Duodenal mucosa (tissue), 2 donors: ENCODE measurements around the gene ZNF207.
"Not testable (repeated sequence)": the region's sequence is repeated elsewhere in the genome, so short reads cannot be mapped to it uniquely, and the experiment has no call there.

Experiments used
- H3K27ac ChIP-seq: one replicate; pipeline ENCODE4 v1.7.0; 2013; ENCODE audit warnings: low read depth, low read length
- H3K27me3 ChIP-seq, 2 donors: one replicate each; pipeline ENCODE4 v1.7.0; 2013; ENCODE audit warnings: low read length in 2 of 2, control low read depth in 1 of 2; ENCODE audit not compliant: insufficient read depth in 2 of 2, control insufficient read depth in 1 of 2
- H3K36me3 ChIP-seq, 2 donors: one replicate each; pipeline ENCODE4 v1.7.0; 2013; ENCODE audit warnings: low read length in 2 of 2, control low read depth in 1 of 2; ENCODE audit not compliant: insufficient read depth in 2 of 2, control insufficient read depth in 1 of 2
- H3K4me1 ChIP-seq, 2 donors: one replicate each; pipeline ENCODE4 v1.7.0; 2013; ENCODE audit warnings: low read length in 2 of 2, control low read depth in 1 of 2; ENCODE audit not compliant: insufficient read depth in 2 of 2, control insufficient read depth in 1 of 2
- H3K4me3 ChIP-seq, 2 donors: one replicate each; pipeline ENCODE4 v1.7.0; 2013; ENCODE audit warnings: low read length in 2 of 2, low read depth in 1 of 2
- H3K9ac ChIP-seq, 2 donors: one replicate each; pipeline ENCODE4 v1.7.0; 2013; ENCODE audit warnings: low read length in 2 of 2, low read depth in 1 of 2
- H3K9me3 ChIP-seq, 2 donors: one replicate each; pipeline ENCODE4 v1.7.0; 2013; ENCODE audit warnings: low read length in 2 of 2, control low read depth in 1 of 2; ENCODE audit not compliant: control insufficient read depth in 1 of 2

The ZNF207 gene

GRCh38 chr17:32385121-32385520 lies 35.2 kb downstream of the ZNF207 start:
- no peak overlapping the region for H3K4me3 ChIP-seq
- H3K9ac ChIP-seq = no peak overlapping the region
- H3K36me3 ChIP-seq = peaks cover 10 to 22% of the 10 kb centered on the region in 2 donors
- H3K4me1 ChIP-seq = no peaks in the 10 kb centered on the region
- no peak overlapping the region for H3K27ac ChIP-seq
- no peaks in the 10 kb centered on the region for H3K27me3 ChIP-seq
- no peaks in the 10 kb centered on the region for H3K9me3 ChIP-seq

DNA sequence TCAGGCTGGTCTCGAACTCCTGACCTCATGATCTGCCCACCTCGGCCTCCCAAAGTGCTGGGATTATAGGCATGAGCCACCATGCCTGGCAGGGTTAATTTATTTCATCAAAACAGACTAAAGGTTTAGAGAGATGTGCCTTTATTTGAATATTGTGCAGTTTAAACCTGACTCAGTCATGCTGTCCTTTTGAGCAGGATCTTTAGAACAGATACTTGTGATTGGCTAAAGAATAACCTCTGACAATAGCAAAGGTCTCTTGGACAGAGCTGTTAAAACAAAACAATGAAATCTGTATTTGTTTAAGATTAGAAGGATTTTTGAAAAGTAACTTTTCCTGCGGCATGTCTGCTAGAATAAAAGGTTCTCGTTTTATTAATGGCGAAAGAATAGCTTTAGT lies 36.0 kb downstream of the ZNF207 start:
- peaks cover 8 to 17% of the 10 kb centered on the region in 2 donors for H3K36me3 ChIP-seq

GRCh38 chr17:32386844-32387243 lies 36.9 kb downstream of the ZNF207 start:
- Histone ChIP-seq H3K4me3 (no peak overlapping the region), H3K27ac (no peak overlapping the region), H3K4me1 (no peaks in the 10 kb centered on the region), H3K9me3 (no peaks in the 10 kb centered on the region), H3K36me3 (peaks cover 6 to 10% of the 10 kb centered on the region in 2 donors), H3K27me3 (no peaks in the 10 kb centered on the region), H3K9ac (no peak overlapping the region)

More for the DNA sequence above, 36.0 kb downstream of the ZNF207 start:
- no peak overlapping the region for H3K27ac ChIP-seq
- H3K9ac ChIP-seq = no peak overlapping the region
- no peaks in the 10 kb centered on the region for H3K9me3 ChIP-seq
- H3K4me3 ChIP-seq = no peak overlapping the region
- no peaks in the 10 kb centered on the region for H3K4me1 ChIP-seq
- no peaks in the 10 kb centered on the region for H3K27me3 ChIP-seq

GRCh38 chr17:32388128-32388527 lies 38.2 kb downstream of the ZNF207 start:
- H3K27me3 ChIP-seq, H3K9ac ChIP-seq, H3K4me3 ChIP-seq, H3K9me3 ChIP-seq, H3K36me3 ChIP-seq, H3K4me1 ChIP-seq, H3K27ac ChIP-seq: not testable (repeated sequence)

DNA sequence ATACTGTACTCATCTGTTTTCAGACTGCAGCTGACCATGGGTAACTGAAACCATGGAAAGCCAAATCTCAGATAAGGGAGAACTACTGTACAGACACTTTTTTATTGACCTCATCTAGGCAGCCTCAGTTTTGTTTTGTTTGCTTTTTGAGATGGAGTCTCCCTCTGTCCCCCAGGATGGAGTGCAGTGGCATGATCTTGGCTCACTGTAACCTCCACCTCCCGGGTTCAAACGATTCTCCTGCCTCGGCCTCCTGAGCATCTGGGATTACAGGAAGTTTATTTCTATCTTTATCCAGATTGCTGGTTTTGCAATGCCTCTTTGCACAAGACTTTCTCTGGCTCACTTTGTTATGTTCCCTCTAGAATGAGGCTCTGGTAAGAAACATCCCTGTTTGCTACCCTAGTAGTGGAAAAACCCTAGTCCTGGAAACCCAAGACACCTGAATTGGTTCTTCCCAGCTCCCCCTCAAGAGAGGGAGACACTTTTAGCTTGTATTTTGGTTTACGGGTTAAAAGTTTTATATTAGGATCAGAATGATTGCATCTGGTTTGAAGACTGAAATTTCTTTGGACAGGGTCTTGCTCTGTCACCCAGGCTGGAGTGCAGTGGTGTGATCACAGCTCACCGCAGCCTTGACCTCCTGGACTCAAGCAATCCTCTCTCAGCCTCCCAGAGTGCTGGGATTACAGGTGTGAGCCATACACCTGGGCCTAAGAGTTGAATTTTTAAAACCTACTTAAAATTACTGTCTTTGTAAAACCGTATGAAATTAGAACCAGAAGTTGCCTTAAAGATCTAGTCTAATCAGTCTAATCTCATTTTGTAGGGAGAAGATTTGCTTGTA lies 38.9 kb downstream of the ZNF207 start:
- Histone ChIP-seq H3K27ac (no peak overlapping the region), H3K4me1 (no peaks in the 10 kb centered on the region), H3K36me3 (no peaks in the 10 kb centered on the region), H3K9ac (no peak overlapping the region), H3K9me3 (no peaks in the 10 kb centered on the region), H3K27me3 (no peaks in the 10 kb centered on the region), H3K4me3 (no peak overlapping the region)

DNA sequence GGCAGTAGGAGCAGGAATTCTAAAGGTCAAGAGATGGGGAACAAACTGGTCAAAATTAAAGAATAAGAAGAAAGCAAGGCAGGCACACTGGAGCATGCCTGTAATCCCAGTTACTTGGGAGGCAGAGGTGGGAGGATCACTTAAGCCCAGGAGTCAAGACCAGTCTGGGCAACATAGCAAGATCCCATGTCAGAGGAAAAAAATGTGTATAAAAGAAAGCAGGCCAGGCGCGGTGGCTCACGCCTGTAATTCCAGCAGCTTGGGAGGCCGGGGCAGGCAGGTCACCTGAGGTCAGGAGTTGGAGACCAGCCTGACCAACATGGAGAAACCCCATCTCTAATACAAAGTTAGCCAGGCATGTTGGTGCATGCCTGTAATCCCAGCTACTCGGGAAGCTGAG lies 43.9 kb downstream of the ZNF207 start:
- no peaks in the 10 kb centered on the region for H3K36me3 ChIP-seq
- no peak overlapping the region for H3K4me3 ChIP-seq
- no peak overlapping the region for H3K9ac ChIP-seq
- H3K27ac ChIP-seq = no peak overlapping the region
- H3K4me1 ChIP-seq = peaks cover 0 to 3% of the 10 kb centered on the region in 2 donors
- H3K27me3 ChIP-seq = no peaks in the 10 kb centered on the region
- no peaks in the 10 kb centered on the region for H3K9me3 ChIP-seq

DNA sequence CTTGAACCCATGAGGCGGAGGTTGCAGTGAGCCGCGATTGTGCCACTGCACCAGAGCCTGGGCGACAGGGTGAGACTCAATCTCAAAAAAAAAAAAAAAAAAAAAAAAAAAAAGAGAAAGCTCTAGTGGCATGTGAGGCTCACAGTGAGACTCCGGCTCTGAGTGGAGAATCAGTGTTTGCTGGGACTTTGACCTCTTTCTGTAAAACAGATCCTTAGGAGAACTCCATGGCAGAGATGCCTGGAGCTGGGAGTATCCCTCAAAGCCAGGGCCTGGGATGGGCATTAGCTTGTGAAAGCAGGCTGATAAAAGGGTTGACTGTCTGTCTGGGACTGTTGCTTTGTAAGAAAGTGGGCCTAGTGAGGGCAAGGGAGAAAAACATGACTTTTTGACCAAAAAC lies 46.4 kb downstream of the ZNF207 start:
- Histone ChIP-seq H3K9me3 (no peaks in the 10 kb centered on the region), H3K27me3 (no peaks in the 10 kb centered on the region), H3K36me3 (no peaks in the 10 kb centered on the region), H3K4me3 (no peak overlapping the region), H3K4me1 (peaks cover 0 to 3% of the 10 kb centered on the region in 2 donors), H3K27ac (no peak overlapping the region), H3K9ac (no peak overlapping the region)

- Histone ChIP-seq H3K27me3 (no peaks in the 10 kb centered on the region), H3K9me3 (no peaks in the 10 kb centered on the region), H3K36me3 (no peaks in the 10 kb centered on the region), H3K4me1 (peaks cover 0 to 3% of the 10 kb centered on the region in 2 donors), H3K9ac (no peak overlapping the region), H3K27ac (no peak overlapping the region), H3K4me3 (no peak overlapping the region)
Observed at GRCh38 chr17:32398946-32399345, 49.0 kb downstream of the ZNF207 start.

DNA sequence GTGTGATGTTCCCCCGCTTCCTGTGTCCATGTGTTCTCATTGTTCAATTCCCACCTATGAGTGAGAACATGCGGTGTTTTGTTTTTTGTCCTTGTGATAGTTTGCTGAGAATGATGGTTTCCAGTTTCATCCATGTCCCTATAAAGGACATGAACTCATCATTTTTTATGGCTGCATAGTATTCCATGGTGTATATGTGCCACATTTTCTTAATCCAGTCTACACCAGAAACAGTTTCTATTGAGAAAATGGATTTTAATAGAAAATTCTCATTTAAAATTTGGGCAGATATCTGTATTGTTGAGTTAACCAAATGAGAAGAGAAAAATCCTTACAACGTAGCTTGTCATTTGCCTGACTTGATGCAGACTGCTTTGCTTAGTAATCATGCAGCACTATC lies 60.1 kb downstream of the ZNF207 start:
- H3K4me1 ChIP-seq, H3K4me3 ChIP-seq, H3K27me3 ChIP-seq, H3K27ac ChIP-seq, H3K9ac ChIP-seq, H3K9me3 ChIP-seq, H3K36me3 ChIP-seq: not testable (repeated sequence)

GRCh38 chr17:32426894-32427293 lies 76.9 kb downstream of the ZNF207 start:
- Histone ChIP-seq H3K4me3 (no peak overlapping the region), H3K36me3 (no peaks in the 10 kb centered on the region), H3K27ac (no peak overlapping the region), H3K9me3 (peaks cover 4 to 7% of the 10 kb centered on the region in 2 donors), H3K27me3 (no peaks in the 10 kb centered on the region), H3K9ac (no peak overlapping the region), H3K4me1 (no peaks in the 10 kb centered on the region)
